NK-92 treated with Interleukin-12 subunit alpha and Interleukin-12 subunit beta, amount 100 ng/mL, for 24 hours (cell line): ENCODE data around the gene CCDC39.

Experiments
- DNase-seq: peaks from one replicate; lab custom pipeline; 2025; lab: John Stamatoyannopoulos, UW

Gene CCDC39

DNA sequence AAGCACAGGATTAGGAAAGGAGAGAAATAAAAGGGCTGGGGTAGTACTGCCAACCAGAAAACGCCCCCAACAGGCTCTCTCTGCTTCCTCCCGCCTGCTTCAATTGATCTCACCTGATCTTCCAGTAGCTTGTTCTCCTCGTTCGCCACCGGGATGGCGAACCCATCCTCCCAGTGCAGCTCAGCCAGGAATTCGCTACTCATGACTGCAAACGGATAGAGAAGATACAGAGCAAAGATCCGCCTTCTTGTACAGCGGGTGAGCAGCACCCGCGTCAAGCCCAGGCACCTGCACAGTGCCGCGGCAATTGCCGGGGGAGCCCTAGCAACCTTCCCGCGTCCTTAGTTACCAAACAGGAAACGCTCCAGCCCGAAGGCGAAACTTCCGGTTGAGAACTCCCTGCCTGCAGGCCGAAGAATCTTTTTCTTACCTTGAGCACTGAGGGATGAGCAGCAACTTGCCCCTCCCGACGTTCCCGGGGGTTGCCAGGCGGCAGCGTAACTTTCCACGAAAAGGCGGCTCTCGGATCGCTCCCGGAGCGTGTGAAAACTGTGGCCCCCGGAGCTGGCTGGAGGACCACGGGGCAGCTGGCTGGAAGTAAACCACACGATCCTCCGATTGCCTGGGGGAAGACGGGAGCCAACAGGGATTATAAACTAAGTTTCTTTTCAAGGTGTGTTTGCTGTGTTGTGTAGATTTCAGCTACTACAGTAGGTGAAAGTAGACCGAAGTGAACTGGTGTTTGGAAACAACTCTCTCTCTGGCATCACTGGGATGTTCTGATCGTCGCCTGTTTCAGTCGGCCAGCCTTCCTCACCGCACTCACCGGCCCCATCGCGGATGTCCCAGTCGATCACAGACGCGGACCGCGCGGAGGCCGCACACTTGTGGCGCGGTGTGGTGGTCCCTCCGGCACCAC, at the start of gene CCDC39:
Gene CCDC39 (minus strand): TSS at position 312 of the 919 bp plus-strand sequence. CDS start 109 bp downstream, at position 203.
- DNase-seq, result no peak

DNA sequence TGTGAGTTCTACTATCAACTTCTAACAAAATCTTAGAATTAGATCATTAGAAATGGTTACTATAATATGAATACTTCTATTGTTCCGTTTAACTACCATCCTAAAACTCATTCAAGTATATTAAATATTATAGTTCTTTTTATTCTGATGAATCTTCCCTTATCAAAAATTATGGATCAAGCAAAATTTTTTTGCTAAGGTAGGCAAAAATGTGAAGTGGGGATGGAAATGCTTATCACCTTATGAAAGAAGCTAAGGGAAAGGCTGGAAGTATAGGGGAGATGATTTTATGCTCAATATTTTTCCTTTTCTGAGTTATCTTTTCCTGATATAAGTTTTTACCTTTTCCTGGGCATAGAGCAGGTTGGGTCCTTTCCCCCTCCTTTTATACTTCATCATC, 40.7 kb upstream of the CCDC39 start:
- DNase-seq, result no peak

DNA sequence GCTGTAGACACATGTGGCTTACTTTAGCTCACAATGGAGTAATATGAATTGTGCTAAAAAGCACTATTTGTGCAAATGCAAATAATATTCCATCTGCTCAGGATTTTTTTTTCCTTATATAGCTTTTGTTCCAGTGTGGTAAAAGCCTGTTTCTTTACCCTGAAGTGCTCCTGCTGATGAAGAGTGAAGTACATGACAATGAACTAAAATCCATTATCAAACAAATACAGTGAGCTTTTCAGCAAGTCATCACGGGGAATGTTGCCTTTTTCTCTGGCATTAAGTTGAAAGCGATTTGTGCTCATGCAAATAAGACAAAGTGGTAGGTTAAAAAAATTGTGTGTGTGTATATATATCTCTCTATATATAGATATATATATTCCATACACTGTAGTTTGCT, 28.6 kb upstream of the CCDC39 start:
- DNase-seq, result no peak

DNA sequence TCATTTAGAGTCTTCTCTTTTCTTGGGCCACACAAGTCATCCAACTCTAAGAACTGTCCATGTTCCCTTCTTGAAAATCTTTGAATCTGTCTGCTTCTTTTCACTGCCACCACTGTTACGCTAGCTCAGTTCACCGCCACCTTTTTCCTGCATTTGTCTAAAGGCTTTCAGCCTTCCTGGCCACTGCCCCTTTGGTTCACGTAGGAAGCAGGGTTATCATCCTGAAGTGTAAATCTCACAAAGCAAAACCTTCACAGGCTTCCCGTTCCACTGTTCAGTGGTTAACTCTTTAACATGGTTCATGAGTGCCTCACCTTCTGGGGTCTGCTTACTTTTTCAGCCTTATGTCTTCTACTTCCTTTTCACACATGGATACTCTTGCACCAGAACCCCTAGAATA, 26.3 kb upstream of the CCDC39 start:
- no peak for DNase-seq

DNA sequence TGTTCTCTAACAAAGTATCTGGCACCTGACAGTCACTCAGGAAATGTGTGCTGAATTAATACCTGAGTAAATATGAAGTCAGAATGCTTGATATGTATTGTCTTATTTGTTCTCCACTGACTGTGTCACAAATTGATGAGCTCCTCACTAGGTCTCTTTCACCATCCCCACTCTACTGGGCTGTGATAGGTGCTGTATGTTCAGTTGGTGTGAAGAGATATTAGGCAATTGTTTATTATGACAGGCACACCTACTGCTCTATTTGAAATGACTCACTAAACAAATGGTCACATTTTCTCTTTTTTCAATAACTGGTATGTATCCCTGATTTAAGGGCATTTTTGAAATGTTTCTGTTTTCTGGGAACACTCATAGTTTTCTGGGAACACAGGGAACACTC, 25.2 kb upstream of the CCDC39 start:
- DNase-seq, result no peak

DNA sequence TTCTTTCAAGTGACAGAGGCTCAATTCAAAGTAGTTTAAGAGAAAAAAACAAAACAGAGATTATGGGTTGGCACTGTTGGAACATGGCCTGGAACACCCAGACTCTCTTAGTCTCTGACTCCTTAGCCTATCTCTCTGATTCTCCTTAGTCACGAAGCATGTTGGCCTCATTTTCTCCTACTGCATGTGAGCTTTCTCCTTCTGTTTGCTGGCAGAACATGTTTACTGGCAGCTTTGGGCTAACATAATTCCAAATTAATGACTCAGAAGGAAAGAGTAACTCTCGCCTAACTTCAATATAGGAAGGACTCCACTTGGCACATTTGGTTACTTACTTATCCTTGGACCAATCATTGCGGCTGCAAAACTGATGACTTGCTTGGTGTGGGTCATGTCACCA, 21.7 kb upstream of the CCDC39 start:
- DNase-seq, result no peak

DNA sequence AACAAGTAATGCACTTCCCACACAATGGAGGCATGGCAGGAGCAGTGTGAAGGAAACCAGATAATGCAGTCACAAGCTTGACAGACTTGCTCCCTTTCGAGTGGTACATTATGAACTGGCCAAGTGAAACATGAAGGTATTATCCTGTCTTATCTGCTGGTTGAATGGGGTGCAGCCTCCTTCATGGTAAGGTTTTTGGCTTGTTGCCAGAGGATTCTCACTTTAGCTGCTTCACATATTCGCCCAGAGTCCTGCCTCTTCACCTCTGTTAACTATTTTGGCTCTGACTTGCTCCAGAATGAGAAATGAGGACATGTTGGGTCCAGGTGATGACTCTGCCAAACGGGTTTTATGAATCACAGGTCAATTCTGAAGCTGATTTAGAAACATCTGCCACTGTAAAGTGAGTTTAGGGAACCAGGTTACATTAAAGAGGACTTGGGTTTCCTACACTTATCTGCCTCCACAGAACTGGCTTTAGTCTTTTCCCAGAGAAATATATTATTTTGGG, 19.5 kb upstream of the CCDC39 start:
- no peak for DNase-seq

DNA sequence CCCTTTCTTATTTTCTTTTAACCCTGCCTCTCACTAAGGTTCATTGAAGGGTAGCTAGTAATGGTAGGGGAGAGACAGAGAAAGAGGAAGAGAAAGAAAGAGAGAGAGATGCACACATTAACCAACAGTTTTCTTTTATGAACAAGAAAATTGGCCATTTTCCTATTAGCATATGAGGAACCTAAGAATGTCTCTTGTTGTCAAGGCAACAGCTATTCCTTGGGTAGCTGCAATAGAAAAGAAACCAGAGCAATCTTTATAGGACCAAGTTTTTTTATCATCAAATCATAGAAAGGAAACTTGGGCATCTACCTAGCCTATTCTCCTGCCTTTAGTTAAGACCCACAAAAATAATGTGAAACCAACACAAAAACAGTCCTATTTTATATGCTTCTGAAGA, 15.0 kb upstream of the CCDC39 start:
- no peak for DNase-seq

DNA sequence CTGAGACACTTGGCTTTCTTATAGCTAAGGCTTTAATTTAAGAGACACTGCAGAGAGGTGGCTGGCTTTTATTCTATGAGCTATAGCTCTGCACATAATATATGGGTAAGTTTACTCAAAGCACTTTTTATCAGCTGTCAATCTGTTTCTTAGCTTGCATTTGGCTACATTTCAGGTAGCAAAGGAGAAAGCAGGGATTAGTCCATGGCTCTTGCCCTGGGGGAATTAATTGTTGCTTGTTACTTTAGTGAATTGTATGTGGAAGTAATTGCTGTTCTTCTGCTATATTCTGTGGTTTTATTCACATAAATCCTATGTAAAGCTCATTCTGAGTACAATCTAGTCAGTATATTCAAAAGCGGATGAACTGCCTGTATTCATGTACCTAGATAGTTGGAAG, 14.4 kb upstream of the CCDC39 start:
- no peak for DNase-seq

DNA sequence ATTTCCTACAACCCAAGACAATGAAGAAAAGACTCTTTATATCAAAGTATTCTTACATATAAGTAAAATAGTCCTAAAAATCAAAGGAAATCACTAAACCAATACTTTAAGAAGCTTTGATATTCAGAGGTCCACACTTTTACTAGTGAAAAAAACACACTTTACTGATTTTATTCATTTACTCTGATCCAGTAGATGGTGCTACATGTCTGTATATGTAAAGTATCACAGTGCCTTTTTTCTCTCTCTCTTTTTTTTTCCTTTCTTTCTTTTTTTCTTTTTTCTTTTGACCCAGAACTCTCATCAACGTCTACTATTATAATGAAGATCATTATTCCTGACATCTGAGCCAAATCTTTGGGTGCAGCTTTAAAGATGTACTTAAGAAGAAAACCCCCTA, 10.8 kb upstream of the CCDC39 start:
- DNase-seq, result no peak

DNA sequence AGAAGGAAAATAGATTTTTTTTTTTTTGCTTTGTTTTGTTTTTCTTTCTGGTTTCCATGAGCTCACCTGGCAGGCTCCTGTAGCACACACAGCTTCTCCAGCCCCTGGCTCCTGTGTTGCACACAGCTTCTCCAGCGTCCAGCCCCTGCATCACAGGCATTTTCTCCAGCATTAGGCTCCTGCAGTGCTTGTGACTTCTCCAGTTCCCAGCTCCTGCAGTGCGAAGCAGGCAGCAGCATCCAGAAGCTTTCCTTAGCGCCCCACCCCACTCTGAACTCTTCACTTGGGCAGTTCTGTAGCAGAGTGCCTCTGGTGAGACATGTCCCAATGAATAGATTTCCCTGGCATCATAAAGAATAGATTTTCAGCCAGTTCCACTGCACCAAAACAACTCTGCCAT, 5.5 kb upstream of the CCDC39 start:
- DNase-seq, result no peak

DNA sequence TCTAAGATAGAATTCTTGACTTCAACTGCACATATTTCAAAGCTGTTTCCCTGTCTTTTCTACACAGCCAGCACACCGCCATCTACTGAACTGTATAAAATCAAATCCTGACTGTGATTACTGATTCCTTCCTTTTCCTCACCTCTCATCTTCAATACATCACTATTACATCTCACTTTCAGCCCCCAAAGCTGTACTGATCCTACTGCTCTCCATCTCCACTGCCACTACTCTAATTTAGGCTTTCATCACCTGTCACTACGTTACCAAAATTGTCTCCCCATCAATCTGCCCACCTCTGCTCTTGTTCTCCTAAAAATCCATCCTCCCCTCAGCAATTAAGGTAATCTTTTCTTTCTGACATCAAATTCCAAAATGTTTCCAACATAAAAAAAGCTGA, 4.5 kb upstream of the CCDC39 start:
- DNase-seq, result no peak

DNA sequence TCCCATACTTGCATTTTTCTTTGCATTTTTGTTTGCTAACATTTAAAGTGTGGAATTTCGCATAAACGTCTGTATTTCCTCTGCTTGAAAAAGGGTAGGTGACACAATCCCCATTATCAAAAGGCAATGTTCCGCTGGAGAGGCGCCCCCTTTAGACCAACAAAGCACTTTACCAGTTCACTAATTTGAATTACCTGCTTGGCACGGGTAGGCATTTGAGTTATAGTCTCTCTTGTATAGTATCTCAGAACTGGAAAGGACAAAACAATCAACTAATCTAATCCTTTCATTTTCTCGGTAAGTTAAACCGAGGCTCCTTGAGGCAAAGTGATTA, 775 bp upstream of the CCDC39 start:
- no peak for DNase-seq

DNA sequence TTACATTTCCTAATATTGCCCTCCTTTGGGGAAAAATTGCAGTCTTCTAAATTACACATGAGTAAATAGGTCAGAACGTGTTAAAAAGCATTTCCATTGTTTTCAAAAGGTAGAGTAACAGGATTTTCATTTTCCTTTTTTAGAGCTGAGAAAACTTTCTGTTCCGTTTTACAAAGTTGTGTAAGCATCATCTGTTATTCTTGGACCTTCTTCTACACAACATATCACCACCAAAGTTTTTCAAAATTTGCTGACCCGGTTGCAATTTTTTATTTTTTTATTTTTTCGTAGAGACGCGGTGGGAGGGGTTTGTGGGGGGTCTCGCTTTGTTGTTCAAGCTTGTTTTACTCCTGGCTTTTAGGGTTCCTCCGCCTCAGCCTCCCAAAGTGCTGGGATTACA, 1.1 kb downstream of the CCDC39 start:
- no peak for DNase-seq

DNA sequence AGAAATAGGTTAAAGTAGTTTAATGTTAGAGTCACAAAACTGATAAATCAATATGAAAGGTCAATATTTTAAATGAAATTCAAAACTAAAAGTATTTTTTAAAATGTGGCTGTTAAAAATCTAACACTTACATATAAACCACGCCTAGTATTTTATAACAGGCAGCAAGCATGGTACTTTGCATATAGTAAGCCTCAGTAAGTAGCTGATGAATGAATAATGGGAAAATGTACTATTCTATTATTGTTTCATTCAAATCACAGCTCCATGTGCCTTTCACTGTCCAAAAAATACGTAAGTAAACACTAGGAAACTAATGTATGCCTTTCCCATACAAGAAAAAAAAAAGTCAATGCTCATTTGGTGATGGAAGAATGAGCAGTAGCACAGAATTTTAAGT, 17.8 kb downstream of the CCDC39 start:
- DNase-seq, result no peak

DNA sequence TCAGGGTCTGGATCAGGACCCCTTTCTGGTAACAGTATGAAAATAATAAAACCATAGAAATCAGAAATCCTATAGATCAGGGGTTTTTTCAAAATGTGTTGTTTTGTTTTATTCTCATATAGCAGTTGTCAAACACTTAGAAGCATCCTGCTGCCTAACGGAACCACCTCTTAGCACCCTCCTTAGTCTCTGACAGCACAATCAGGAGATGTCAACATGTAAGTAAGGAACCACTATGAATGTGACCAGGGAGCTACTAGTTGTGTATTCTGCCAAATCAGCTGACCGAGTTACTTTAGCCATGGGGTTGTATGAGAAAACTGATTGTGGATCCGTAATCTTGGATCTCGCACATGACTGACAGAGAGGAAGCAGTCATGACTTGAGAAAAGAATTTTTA, 22.2 kb downstream of the CCDC39 start:
- DNase-seq, result no peak

DNA sequence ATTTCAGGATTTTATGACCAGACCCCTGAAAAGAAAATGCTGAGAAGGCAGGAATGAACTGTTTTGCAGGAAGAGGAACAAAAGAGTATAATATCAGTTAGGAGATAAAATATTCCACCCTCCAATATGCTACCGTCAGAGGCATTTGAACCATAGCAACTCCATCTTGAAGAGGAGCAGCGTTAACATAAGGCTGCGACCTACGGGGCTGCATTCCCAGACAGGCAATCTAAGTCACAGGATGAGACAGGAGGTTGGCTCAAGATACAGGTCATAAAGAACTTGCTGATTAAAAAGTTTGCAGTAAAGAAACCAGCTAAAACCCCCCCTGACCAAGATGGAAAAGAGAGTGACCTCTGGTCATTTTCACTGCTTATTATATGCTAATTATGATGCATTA, 22.9 kb downstream of the CCDC39 start:
- no peak for DNase-seq

DNA sequence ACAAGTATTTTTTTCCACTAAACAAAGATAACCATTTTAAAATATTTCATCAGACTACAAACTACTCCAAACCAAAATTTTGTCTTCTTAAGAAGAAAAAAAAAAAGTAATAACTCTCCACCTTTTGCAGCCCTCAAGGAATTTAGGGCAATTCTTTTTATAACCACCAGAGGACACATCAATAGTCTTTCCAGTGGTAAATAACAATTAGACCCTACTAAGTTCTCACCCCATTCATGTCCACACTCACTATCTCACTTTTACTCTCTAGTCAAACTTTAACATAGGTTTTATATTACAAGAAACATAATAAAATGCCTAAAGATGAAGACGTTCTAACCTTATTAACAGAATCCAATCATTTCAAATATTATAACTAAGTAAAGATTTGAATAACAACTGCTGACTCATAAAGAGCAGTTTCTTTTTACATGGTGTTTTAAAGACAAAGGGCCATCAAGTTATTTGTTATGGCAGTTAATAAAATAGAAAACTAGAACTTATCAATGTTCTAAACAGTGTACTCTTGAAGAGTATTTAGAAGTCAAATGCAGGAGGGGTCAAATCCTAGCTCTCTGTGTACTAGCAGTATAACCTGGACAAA, 33.0 kb downstream of the CCDC39 start:
- no peak for DNase-seq

DNA sequence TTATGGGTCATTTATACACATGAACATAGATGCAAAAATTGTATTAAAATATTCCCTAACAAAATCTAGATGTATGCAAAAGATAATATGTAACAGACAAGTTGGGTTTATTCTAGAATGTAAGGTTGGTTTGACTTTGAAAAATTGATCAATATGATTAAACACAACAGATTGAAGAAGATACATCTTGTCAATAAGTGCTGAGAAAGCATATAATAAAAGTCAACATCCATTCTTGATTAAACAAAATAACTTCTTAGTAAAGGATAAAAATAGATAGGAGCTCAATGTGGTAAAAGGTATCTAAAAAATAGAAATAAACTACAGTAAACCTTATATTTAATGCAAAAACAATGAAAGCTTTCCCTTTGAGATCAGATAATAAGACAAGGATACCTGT, 38.3 kb downstream of the CCDC39 start:
- no peak for DNase-seq

DNA sequence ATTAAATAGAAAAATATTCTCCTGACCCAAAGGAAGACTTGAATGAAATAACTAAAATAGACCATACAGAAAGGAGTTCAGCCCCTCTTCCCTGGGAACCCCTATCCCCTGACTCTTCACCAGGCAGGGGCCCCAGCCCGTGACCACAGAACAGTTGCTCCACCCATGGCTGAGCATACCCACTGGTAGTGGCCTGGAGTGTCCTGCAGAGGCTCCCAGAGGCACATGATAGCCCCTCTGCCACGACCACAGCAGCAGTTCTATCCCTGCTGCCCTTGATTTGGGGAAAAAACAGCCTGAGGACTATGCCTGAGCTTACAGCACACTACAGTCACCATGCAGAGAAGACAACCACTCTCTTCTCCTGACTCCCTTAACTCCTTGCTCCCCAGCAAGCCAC, 45.6 kb downstream of the CCDC39 start:
- no peak for DNase-seq

DNA sequence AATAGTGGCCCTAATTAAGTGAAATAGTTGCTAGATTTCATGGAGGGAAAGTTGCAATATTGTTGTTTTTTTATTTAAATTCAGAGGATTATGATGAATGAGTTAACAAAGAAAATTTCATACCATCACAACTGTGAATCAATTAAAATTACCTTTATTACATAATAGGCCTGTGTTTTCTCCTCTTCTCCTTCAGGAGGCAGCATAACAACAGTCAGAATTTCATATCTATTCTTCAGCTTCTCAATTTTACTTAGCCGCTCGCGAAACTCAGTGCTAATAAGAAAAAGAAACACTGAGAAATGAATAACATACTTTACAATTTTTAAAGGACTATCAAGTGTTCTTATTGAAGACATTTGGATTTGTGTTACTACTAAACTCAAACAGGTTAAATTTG, 48.0 kb downstream of the CCDC39 start:
- no peak for DNase-seq

DNA sequence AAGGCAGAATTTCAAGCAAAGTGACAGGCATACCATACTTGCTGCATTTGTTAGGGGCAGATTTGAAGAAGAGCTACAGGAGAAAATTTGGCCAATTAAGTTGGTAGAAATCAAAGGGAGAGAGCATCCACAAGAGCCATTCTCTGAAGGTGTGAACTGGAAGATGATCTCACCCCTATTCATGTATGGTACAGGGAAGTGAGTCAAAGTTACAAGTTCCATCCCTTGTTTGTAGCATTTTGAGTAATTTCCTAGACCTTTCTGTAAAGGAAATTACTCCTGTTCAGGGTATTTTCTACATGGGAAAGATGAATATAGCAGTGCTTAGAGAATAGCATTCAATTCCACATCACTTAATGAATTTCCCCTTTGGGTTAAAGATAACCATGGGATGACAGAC, 48.9 kb downstream of the CCDC39 start:
- DNase-seq, result no peak

DNA sequence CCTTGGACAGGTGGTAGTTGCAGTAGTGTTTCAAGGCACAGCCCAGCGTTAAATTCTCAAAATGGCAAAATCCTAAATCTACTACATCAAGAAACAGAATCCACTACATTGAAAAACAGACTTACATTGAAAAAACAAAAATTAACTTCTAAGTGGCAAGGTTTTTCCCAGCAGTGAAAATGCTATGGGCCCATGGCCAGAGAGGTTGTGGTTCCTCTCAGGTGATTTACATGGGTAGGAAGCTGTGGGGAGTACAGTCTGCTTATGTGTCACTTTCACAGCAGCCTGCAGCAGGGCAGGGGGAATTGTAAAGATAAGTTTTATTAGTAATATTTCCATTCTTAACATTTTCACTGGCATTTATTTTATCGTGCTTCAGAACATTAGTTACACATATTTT, 52.4 kb downstream of the CCDC39 start:
- no peak for DNase-seq

DNA sequence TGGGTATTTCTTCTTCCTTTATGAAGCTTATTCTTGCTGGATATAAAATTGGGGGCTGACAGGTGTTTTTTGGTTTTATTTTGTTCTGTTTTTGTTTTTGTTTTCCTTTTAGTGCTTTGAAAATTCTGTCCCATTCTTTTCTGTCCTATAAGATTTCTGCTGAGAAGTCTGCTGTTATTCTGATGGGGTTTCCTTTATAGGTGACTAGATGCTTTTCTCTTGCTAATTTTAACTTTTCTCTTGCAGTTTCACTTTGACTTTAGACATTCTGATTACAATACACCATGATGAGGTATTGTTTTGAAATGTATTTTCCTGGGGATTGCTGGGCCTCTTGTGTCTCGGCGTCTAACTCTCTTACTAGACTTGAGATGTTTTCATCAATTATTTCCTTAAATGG, 54.6 kb downstream of the CCDC39 start:
- no peak for DNase-seq
